HG02623 (cell line): ENCODE results near the gene HDGF.

Experiments used
- ATAC-seq: cut with Tn5 transposase; IDR thresholded peaks from one replicate; pipeline ENCODE4 v1.9.1; 2021; ENCODE audit warnings: moderate library complexity; ENCODE audit not compliant: unreplicated experiment

The HDGF gene

GRCh38 chr1:156751451-156751756 is at the start of gene HDGF:
Gene HDGF, minus strand, starts transcription at chr1:156751675. Its CDS starts 246 bp downstream, at chr1:156751429.
- no peak for ATAC-seq

- no peak for ATAC-seq
Observed at GRCh38 chr1:156797212-156797871, 45.9 kb upstream of the HDGF start.

GRCh38 chr1:156796340-156797097 is 45.0 kb upstream of the HDGF start:
- ATAC-seq: no peak

GRCh38 chr1:156795787-156796186 is 44.3 kb upstream of the HDGF start:
- no peak for ATAC-seq

- no peak for ATAC-seq
Observed at GRCh38 chr1:156795374-156795733, 43.9 kb upstream of the HDGF start.

GRCh38 chr1:156794506-156795373 is 43.3 kb upstream of the HDGF start:
- no peak for ATAC-seq

GRCh38 chr1:156789621-156790318 is 38.3 kb upstream of the HDGF start:
- ATAC-seq: no peak

GRCh38 chr1:156788136-156788535 is 36.7 kb upstream of the HDGF start:
- ATAC-seq: no peak

- ATAC-seq: no peak
Observed at GRCh38 chr1:156786640-156787039, 35.2 kb upstream of the HDGF start.

- ATAC-seq: no peak
Observed at GRCh38 chr1:156785458-156785857, 34.0 kb upstream of the HDGF start.

GRCh38 chr1:156781585-156782186 is 30.2 kb upstream of the HDGF start:
- no peak for ATAC-seq

- ATAC-seq: no peak
Observed at GRCh38 chr1:156777573-156777972, 26.1 kb upstream of the HDGF start.

- no peak for ATAC-seq
Observed at GRCh38 chr1:156776942-156777341, 25.5 kb upstream of the HDGF start.

- ATAC-seq: no peak
Observed at GRCh38 chr1:156775799-156776198, 24.3 kb upstream of the HDGF start.

- ATAC-seq: no peak
Observed at GRCh38 chr1:156773607-156774006, 22.1 kb upstream of the HDGF start.

- no peak for ATAC-seq
Observed at GRCh38 chr1:156772728-156773497, 21.4 kb upstream of the HDGF start.

GRCh38 chr1:156772222-156772621 is 20.7 kb upstream of the HDGF start:
- no peak for ATAC-seq

- no peak for ATAC-seq
Observed at GRCh38 chr1:156768610-156769295, 17.3 kb upstream of the HDGF start.

GRCh38 chr1:156767879-156768604 is 16.6 kb upstream of the HDGF start:
- ATAC-seq: peak; percentile 3
